ENCODE data around the gene GLIS1.

Gene GLIS1

GRCh38 chr1:53542551-53542950 lies 196.4 kb downstream of the GLIS1 start:
- DNase-seq, result no peak

- DNase-seq, result no peak
Observed at GRCh38 chr1:53541761-53542550, 197.0 kb downstream of the GLIS1 start.

DNA sequence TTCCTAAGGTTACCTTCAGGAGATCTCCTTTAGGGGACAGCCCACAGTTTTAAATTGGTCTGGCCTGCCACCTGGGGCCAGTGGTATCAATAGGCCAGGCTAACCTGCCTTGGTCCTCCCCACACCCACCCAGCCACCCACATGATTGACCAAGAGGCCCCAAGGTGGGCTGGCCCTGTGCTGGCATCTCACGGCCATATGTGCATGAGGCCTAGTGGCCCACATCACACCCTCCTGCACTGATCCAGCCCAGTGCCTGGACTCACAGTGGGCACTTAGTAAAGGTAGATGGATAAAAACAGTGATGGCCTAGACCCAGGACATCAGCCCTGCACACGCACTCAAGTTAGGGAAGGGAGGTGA lies 197.7 kb downstream of the GLIS1 start:
- no peak for DNase-seq

GRCh38 chr1:53540604-53541262 lies 198.2 kb downstream of the GLIS1 start:
- no peak for DNase-seq

DNA sequence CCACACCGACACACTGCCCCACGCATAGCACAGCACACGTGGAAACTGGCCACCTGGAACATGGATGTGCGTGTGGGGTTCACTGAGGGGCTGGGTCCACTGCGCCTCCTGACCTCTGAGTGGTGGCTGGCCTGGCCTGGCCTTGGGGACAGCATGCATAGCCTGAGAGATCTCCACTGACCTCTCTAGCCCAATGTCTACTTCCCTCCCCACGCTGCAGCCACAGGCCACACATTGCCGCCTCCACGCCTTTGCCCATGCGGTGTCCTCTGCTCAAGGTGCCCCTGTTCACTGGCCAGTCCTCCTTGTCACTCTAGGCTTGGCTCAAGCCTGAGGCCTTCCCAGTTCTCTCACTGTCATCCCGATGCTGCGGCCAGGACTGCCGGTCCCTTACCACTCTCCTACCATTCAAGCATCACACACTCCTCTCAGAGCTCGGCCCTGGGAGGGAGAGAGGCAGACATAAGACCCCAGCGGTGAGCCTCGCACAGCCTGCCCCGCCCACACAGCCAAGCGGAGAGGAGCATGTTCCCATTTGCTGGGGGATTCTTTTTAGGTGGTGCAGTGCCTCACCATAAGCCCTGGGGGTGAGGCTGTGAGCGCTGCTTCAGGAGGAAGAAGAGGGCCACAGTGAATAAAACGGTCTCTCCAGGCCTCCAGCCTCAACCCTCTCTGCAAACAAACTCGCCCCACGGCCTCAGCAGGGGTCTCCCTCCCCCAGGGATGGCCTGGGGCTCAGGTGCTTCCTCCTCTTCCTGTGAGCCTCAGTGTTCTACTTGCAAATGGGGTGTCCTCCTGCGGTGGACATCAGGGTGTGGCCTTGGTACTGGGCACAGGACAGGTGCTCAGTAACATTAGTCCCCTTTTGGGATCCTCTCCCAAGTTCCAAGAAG lies 199.0 kb downstream of the GLIS1 start:
- DNase-seq, result no peak

GRCh38 chr1:53539226-53539625 lies 199.7 kb downstream of the GLIS1 start:
- DNase-seq, result no peak

DNA sequence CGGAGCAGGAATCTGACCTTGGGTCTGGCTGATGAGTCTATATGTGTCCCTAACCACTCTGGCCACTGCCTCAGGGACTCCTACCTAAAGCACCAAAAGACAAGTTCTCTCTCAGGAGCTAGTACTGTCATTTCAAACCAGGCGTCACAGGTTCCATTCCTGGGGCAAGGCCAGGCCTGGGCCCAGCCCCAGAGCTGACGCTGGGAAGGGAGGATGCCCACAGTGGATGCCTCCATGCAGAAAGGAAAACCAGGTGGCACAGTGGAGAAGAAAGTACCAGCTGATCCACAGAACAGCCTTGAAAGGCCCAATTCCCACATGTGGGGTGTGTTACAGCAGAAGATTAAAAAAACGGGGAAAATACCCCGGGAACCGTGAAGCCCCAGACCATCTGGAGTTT lies 202.4 kb downstream of the GLIS1 start:
- no peak for DNase-seq

GRCh38 chr1:53535846-53536245 lies 203.1 kb downstream of the GLIS1 start:
- DNase-seq, result no peak

- DNase-seq, result no peak
Observed at GRCh38 chr1:53535226-53535625, 203.7 kb downstream of the GLIS1 start.

GRCh38 chr1:53532912-53533311 lies 206.1 kb downstream of the GLIS1 start:
- no peak for DNase-seq

DNA sequence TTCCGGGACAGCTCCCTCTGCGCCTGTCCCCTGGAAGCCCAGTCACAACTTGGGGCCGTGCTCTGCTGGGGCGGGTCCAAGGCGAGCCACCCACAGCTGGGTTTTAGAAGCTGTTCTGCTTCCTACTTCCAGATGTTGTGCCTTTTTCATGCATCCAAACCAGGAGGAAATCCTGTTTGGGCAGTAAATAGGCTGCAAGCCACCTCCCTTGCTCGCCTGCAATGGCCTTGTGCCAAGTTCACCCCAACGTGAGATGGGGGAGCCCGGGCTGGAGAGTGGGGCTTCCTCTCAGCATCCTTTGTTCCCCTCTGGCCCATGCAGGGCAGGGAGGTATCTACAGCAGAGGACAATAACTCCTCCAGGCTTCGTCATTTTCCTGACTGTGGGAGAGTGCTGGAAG lies 206.6 kb downstream of the GLIS1 start:
- DNase-seq, result no peak

DNA sequence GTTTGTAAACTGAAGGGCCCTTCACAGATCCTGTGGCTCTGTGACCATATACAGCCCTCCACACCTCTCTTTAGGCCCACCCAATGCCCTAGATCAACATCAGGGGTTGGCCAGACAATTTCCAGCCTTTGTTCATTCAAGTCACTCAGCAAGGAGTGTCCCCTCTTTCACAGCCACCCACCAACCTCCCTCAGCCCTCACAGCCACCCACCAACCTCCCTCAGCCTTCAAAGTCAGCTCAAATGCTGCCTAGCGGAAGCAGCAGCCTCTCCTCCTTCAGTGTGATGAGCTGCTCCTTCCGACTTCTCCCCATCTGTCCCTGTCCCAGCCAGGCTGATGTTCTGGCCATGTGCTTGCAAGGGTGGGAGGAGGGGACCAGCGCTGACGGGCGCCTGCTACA lies 208.4 kb downstream of the GLIS1 start:
- no peak for DNase-seq

DNA sequence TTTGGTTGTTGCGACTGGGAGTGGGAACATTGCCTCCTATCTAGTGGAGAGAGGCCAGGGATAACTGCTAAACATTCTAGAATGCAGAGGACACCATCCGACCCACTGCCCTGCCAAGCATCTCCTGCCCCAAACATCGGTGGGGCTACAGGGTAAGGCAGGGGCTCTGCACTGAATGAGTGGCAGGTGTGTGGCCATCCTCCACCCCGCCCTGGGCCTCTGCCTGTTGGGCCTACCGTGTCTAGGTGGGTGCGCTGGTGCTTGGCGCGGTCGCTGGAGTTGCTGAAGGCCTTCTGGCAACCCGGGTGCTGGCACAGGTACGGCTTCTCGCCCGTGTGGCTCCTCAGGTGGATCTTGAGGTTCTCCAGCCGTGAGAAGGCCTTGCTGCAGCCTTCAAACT lies 209.4 kb downstream of the GLIS1 start:
- DNase-seq, result no peak

- no peak for DNase-seq
Observed at GRCh38 chr1:53527368-53527767, 211.6 kb downstream of the GLIS1 start.

GRCh38 chr1:53526451-53527101 lies 212.4 kb downstream of the GLIS1 start:
- no peak for DNase-seq

- DNase-seq, result no peak
Observed at GRCh38 chr1:53525595-53525994, 213.4 kb downstream of the GLIS1 start.

DNA sequence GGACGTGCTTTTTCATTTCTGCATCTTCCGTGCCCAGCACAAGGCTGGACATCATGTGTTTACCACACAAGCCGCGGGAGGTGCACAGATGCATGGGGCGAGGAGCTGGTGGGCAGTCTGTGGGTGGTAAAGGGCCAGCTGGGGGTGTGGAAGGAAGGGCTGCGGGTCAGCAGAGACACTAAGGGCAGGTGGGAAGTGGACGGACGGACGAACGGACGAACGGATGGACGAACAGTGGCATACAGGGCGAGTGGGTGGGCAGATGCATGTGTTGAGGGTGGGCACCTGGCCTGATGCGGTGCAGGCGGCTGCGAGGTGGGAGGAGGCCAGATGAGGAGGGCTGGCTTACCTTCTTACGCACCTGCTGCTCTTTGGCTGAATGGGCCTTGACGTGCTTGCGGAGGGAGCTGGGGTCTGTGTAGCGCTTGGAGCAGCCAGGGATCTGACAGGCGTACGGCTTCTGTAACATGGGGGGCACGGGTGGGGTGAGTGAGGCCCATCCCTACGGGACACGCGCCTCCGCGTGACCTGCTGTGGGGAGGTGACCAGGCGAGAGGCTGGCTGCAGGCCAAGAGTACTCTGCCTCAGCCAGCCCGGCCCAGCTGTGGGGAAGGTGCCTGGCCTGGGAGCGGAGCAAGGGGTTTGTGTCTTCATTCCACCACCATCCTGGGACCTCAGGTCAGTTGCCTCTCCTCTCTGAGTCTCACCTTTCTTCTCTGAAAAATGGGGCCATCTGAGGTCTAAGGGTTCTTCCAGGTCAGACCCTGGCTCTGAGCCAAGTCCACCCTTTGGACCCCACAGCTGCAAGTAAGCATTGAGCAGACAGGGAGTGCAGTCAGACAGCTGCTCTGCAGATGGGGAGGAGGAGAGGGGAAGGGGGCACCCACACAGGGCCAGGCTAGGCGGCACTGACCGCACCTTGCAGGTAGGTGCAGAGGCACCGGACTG lies 214.3 kb downstream of the GLIS1 start:
- DNase-seq, result no peak

DNA sequence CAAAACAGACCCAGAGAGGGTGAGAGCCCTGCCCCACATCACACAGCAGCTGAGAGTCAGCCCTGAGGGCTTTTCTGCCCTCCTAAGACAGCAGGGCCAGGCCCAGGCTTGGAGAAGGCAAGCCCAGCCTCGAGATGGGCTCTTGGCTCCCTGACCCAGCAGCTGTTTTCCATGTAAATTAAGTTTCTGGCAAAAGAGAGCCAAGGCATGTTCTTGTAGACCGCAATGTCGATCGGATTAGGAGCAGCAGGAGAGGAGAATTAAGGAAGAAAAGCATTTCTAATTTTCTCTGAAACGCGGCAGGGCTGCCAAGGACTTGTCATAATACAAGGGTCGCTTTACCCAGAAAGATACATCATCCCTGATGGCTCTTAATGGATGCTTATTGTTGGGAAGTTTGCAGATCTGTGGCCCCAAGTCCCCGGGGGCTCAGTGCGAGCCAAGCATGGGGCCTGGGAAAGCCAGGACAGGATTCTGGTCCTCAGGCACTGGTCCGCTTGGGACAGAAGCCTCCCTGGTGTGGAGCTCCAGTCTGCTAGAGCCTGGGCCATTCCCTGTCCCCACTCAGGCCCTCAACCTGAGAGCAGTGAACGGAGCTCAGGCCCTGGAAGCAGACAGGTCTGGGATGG lies 216.9 kb downstream of the GLIS1 start:
- DNase-seq, result no peak

- no peak for DNase-seq
Observed at GRCh38 chr1:53520481-53520880, 218.5 kb downstream of the GLIS1 start.

DNA sequence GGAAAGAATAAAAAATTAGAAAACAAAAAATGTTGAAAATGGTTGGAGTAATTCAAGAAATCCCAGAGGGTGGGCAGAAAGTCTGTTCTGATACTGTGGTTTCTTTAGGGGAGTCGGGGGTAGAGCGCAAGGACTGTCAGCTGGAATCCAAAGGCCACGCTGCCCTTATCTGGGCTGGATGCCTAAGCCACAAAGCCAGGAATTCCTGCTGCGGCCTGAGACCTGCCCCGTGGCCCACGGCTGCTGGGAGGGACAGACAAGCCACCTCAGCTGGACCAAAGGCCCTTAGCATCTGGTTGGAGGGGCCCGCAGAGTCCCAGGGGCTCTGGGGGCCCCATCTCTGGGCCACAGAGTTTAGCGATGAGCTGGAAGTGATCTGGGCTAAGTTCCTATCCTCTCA lies 219.5 kb downstream of the GLIS1 start:
- no peak for DNase-seq

DNA sequence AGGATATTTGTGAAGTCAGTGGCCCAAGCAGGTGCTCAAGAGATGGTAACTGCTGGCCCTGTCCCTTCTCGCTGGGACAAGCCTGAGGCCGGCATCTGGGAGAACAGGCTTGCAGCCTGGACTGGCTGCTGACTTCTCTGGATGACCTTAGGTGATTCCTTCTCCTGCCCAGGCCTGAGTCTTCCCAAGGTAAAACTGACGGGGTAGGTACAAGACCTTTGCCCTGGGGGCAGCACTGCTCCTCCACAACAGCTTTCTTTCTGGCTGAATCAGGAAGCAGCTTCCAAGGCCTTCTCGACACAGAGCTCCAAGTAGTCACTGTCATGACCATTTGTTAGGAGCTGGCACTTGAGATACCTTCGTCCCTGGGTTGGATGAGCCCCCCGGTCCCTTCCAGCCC lies 220.2 kb downstream of the GLIS1 start:
- DNase-seq, result no peak
